Raji (cell line): Measurements from ENCODE around the gene PBX4.

Experiments
- POLR2A ChIP-seq: IDR thresholded peaks from 2 replicates; pipeline ENCODE4 v1.6.1; 2011; ENCODE audit warnings: low read depth, low read length, control low read depth; ENCODE audit not compliant: insufficient read depth

PBX4 gene

GRCh38 chr19:19618219-19619051, at the start of gene PBX4:
Gene PBX4 (minus strand): TSS chr19:19618687. CDS start chr19:19618629, 58 bp downstream.
- TF ChIP-seq POLR2A: peak; percentile 77

- peak; percentile 79 for TF ChIP-seq POLR2A
These were observed 45.0 kb upstream of the PBX4 start, which contains the start of gene ATP13A1 for GRCh38 chr19:19663256-19664120. Gene ATP13A1 (minus strand): TSS chr19:19663676. CDS start chr19:19663666, 10 bp downstream.

GRCh38 chr19:19662871-19663255, 44.4 kb upstream of the PBX4 start:
- TF ChIP-seq POLR2A: no peak

DNA sequence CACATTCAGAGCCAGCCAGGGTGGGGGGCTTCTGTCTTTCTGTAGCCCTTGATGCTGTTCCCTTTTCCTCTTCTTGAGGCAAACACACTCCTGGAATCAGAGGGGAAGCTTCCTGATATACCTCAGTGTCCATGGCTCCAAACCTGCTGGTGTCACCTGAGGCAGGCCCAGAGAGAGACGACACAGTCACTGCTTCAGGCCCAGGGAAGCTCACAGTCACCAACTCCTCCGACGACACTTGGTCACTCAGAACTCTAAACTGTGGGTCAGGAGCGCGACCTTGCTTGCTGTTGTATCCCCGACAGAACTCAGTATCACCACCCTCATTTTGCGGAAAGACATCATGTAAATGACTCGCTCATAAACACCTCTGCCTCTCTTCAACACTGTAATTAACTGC, 43.9 kb upstream of the PBX4 start:
- no peak; the same call in 1 of the 2 replicates for TF ChIP-seq POLR2A

- TF ChIP-seq POLR2A: peak; percentile 58
These were observed 43.3 kb upstream of the PBX4 start for GRCh38 chr19:19661675-19662251.

GRCh38 chr19:19661141-19661674, 42.7 kb upstream of the PBX4 start:
- no peak for TF ChIP-seq POLR2A

- TF ChIP-seq POLR2A: no peak
These were observed 41.3 kb upstream of the PBX4 start for GRCh38 chr19:19659646-19660245.

DNA sequence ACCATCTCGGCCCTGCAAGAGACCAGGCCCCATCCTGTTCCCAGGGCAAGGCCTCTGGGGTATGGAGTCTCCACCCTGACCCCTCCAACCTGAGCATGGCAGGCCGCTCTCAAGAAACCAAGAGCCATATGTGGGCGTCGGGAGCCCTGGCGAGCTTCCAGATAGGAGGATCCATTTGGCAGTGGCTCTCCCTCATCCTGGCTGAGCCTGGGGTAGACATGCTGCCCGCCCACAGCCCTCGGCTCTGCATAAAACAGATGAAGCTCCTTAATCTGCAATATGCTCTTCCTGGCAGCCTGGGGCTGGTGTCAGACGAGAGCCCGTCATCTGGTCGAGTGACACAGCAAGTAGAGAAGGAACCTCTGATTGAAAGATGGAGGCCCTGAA, 38.9 kb upstream of the PBX4 start:
- TF ChIP-seq POLR2A: no peak

GRCh38 chr19:19656451-19657396, 38.2 kb upstream of the PBX4 start:
- no peak for TF ChIP-seq POLR2A

GRCh38 chr19:19655641-19656343, 37.3 kb upstream of the PBX4 start:
- TF ChIP-seq POLR2A: no peak

DNA sequence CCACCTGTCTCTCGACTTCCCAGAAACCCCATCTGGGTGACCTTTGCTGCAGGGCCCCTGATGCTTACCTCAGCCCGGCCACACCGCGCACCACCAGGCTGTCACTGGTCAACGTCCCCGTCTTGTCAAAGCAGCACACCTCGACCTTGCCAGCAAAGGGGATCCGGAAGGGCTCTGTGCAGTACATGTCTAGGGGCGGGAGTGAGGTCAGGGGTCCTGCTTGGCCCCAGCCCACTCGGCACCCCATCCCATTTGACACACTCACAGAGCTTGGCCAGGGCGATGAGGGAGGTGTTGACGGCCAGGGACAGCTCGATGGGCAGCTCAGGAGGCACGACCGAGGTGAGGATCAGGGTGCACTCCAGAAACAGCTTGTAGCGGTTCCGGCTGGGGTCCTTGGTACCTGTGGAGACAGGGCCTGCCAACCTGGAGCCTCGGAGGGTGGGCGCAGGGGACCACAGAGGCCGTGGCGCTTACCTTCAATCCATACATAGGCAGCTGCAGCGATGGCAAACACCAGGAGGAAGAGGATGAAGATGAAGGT, 36.6 kb upstream of the PBX4 start:
- TF ChIP-seq POLR2A: no peak

DNA sequence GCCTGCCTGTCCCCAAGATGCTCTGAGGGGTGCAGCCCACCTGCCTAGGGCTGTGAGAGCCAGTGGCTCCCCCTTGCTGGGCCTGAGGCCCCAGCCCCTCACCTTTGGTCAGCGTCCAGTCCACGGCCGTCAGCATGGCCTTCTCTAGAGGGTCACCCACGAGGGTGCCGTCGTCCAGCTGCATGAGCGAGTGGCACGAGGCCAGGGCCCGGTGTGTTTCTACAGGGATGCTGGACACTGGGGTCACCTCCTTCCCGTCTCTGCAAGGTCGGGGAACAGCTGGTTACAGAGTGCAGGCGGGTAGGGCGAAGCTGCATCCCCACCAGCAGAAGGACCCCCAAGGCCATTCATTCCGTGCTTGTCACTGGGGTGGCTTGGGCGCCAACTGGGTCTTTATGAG, 36.0 kb upstream of the PBX4 start:
- no peak for TF ChIP-seq POLR2A

DNA sequence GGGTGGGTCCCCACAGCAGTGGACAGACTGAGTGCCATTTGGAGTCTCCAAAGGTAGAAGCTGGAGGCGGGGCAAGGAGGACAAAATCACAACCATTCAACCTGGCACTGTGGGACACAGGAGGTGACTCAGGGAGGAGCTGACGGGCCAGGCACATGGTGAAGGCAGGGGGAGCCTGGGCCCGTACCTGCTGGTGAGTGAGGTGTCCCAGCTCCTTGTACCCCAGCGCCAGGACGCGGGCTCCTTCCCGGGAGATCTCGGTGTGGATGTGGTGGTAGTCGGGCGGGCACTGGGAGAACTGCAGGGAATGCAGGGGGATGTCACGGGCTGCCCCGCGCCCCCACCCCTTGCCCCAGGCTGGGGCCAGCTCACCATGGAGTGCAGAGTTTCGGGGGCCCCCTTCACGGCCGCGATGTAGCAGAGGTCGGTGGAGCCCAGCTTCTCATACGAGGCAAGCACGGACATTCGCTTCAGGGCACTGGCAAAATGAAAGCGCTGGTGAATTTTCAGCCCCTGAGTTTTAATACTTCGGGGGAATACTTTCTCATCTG, 35.2 kb upstream of the PBX4 start:
- TF ChIP-seq POLR2A: no peak
